GM23248 (cell line): ENCODE measurements around the gene STAMBP. TPM values are rescaled to one million over a fixed set of nuclear protein-coding genes. Genes with fewer than 3 reads are reported as not detected.

Source experiments
- DNase-seq: peaks from one replicate; pipeline ENCODE4 v3.0.0-alpha.2; 2015
- H2AFZ ChIP-seq: fragments of 200-600 bp; sonication (generic); 2 replicates; pipeline ENCODE4 v1.6.1; 2016; ENCODE audit warnings: antibody characterized with exemption
- H3F3A ChIP-seq: fragments of 200-600 bp; sonication (generic); 2 replicates; pipeline ENCODE4 v1.6.1; 2016; ENCODE audit warnings: mild to moderate bottlenecking, antibody characterized with exemption, mixed run types; ENCODE audit not compliant: insufficient read depth
- H3K27ac ChIP-seq: fragments of 200-600 bp; sonication (generic); 2 replicates; pipeline ENCODE4 v1.5.1; 2016; ENCODE audit warnings: mild to moderate bottlenecking
- H3K27me3 ChIP-seq: fragments of 200-600 bp; sonication (generic); replicated peaks from 2 replicates; pipeline ENCODE4 v1.6.1; 2016; ENCODE audit warnings: mild to moderate bottlenecking; ENCODE audit not compliant: insufficient read depth
- H3K36me3 ChIP-seq: fragments of 200-600 bp; sonication (generic); 2 replicates; pipeline ENCODE4 v1.6.1; 2016; ENCODE audit warnings: low read depth, mild to moderate bottlenecking
- H3K4me1 ChIP-seq: fragments of 200-600 bp; sonication (generic); 2 replicates; pipeline ENCODE4 v1.6.1; 2016; ENCODE audit warnings: mild to moderate bottlenecking; ENCODE audit not compliant: insufficient read depth
- H3K4me2 ChIP-seq: fragments of 200-600 bp; sonication (generic); one replicate; pipeline ENCODE4 v1.6.1; 2016; ENCODE audit warnings: mild to moderate bottlenecking; ENCODE audit not compliant: unreplicated experiment
- H3K4me3 ChIP-seq: fragments of 200-600 bp; sonication (generic); 2 replicates; pipeline ENCODE4 v1.5.1; 2016; ENCODE audit warnings: mild to moderate bottlenecking
- H3K79me2 ChIP-seq: fragments of 200-600 bp; sonication (generic); 2 replicates; pipeline ENCODE4 v1.6.1; 2016; ENCODE audit warnings: mild to moderate bottlenecking; ENCODE audit not compliant: insufficient read depth
- H3K9ac ChIP-seq: fragments of 200-600 bp; sonication (generic); 2 replicates; pipeline ENCODE4 v1.6.1; 2016; ENCODE audit warnings: mild to moderate bottlenecking
- H3K9me2 ChIP-seq: fragments of 200-600 bp; sonication (generic); 2 replicates; pipeline ENCODE4 v1.6.1; 2016; ENCODE audit warnings: mixed run types, mild to moderate bottlenecking, moderate library complexity; ENCODE audit not compliant: insufficient read depth
- H3K9me3 ChIP-seq: fragments of 200-600 bp; sonication (generic); one replicate; pipeline ENCODE4 v1.6.1; 2017; ENCODE audit warnings: low read depth
- H4K20me1 ChIP-seq: fragments of 200-600 bp; sonication (generic); 2 replicates; pipeline ENCODE4 v1.6.0; 2016; ENCODE audit not compliant: insufficient read depth
- EZH2 ChIP-seq: fragments of 200-600 bp; sonication (generic); IDR thresholded peaks from 2 replicates; pipeline ENCODE4 v1.6.1; 2018; ENCODE audit warnings: antibody characterized with exemption, mild to moderate bottlenecking; ENCODE audit not compliant: insufficient read depth, poor library complexity, severe bottlenecking
- EZH2phosphoT487 ChIP-seq: fragments of 200-600 bp; sonication (generic); IDR thresholded peaks from 2 replicates; pipeline ENCODE4 v1.6.1; 2018; ENCODE audit warnings: antibody characterized with exemption, moderate library complexity, mild to moderate bottlenecking, low read depth; ENCODE audit not compliant: insufficient read depth
- WGBS, 2 experiments: methylation state at CpG; one replicate each; pipeline ENCODE4 v1.1.6; 2015 to 2017; ENCODE audit warnings: low lambda C conversion rate in 2 of 2, low coverage in 1 of 2; ENCODE audit errors: missing lambda C conversion rate in 2 of 2; 5-methylcytosine and 5-hydroxymethylcytosine counted together
- in situ Hi-C: fragments of 300-500 bp; cut with MboI; formaldehyde crosslinking; loops from 2 replicates; pipeline ENCODE4 v1.15.0; 2020
- polyA plus RNA-seq: library from polyadenylated mRNA; unstranded; fragments of >200 nt; fragmentation: Nextera tagmentation; extraction: Ambion mirVana; gene quantifications from 2 replicates; pipeline ENCODE4 v1.2.1, GENCODE V29; 2016
- total RNA-seq: library from RNA; depleted of rRNA; stranded (reverse); fragments of >200 nt; shearing (Covaris generic); gene quantifications from 2 replicates; pipeline ENCODE4 v1.2.3, GENCODE V29; 2014

STAMBP gene
- total and polyA plus RNA-seq, 2 experiments from 2014 or later: 24.4 to 35.9 TPM

DNA sequence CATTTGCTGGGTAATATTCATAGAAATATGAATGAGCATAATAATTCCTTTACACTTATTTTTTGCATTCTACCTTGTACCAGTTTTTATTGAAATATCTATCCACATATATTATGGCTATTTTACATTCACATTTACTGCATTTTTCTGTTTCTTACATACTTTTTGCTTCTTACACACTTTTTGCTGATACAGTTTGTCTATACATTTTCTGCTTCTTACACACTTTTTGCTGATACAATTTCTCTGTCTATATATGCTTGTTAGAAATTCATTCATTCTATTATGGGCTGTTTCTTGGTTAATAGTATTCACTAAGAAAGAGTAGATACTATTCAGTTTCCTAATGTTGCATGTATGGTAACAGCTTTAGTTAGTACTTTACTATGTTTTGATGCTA is 16.9 kb upstream of the STAMBP start:
- DNase-seq: no peak
- Histone ChIP-seq H3K79me2 (no peaks in the 10 kb centered on the region), H3K4me1 (no peaks in the 10 kb centered on the region), H3K27ac (no peak overlapping the region), H3K9ac (no peak overlapping the region), H3K36me3 (no peaks in the 10 kb centered on the region), H3K4me2 (no peak overlapping the region), H3K9me2 (no peaks in the 10 kb centered on the region), H3K4me3 (no peak overlapping the region), H3K9me3 (no peaks in the 10 kb centered on the region), H4K20me1 (no peaks in the 10 kb centered on the region), H3F3A (no peaks in the 10 kb centered on the region), H3K27me3 (peaks cover 42% of the 10 kb centered on the region), H2AFZ (no peak overlapping the region)
- in situ Hi-C loops: no loop called here
- TF ChIP-seq EZH2phosphoT487 (no peak), EZH2 (no peak)

DNA sequence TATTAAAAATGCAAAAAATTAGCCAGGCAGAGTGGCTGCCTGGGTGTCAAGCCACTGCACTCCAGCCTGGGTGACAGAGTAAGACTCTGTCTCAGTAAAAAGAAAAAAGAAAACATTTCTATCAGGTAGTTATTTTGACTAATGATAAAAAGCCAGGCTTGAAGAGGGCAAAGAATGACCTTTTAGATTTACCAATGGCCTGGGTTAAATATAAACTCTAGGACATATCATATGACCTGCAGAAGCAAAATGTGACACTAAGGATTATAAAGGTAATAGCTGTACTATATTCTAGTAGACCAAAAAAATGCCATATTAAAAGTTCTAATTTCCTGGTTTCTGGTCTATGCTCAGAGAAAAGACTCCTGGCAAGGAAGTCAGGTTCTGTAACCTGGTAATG is 16.1 kb upstream of the STAMBP start:
- H3K79me2 ChIP-seq: no peaks in the 10 kb centered on the region
- H4K20me1 ChIP-seq: no peaks in the 10 kb centered on the region
- H3K9ac ChIP-seq: no peak overlapping the region
- no peaks in the 10 kb centered on the region for H3K9me3 ChIP-seq
- no peaks in the 10 kb centered on the region for H3K9me2 ChIP-seq
- in situ Hi-C loops: no loop called here
- H3K4me1 ChIP-seq: no peaks in the 10 kb centered on the region
- TF ChIP-seq EZH2phosphoT487 (no peak), EZH2 (no peak)
- H3K36me3 ChIP-seq: no peaks in the 10 kb centered on the region
- no peak overlapping the region for H3K4me3 ChIP-seq
- no peak overlapping the region for H3K4me2 ChIP-seq
- no peak for DNase-seq
- H2AFZ ChIP-seq: no peak overlapping the region
- H3K27ac ChIP-seq: no peak overlapping the region
- H3K27me3 ChIP-seq: peaks cover 42% of the 10 kb centered on the region
- H3F3A ChIP-seq: no peaks in the 10 kb centered on the region

DNA sequence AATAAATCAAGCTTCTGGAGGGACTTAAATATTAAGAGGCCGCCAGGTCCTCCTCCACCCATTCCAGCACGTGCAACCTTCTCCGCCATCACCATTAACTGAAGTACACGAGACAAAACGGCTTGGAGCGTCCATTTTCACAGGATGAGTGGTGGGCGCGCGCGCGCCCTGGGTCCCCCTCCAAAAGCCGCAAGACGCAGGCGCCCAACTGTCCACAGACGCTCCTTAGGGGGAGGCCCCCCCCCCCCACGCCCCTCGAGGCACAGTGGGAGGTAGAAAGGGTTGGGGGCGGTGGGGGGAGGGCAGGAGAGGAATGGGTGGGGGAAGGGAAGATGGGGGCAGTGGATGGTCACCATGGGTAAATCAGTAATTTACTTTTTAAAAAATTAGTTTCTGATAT is 10.5 kb upstream of the STAMBP start:
- WGBS, 2 experiments: 50 to 63% methylated on average over 6 to 18 of the region's 18 CpGs
- in situ Hi-C loops: no loop called here
- Histone ChIP-seq H3K27ac (no peak overlapping the region), H3K9ac (no peak overlapping the region), H3K36me3 (no peaks in the 10 kb centered on the region), H3K27me3 (peaks cover 37% of the 10 kb centered on the region; the same call in 1 of the 2 replicates), H3K9me3 (no peaks in the 10 kb centered on the region), H3K4me1 (no peaks in the 10 kb centered on the region), H3K4me3 (no peak overlapping the region), H3K9me2 (no peaks in the 10 kb centered on the region), H2AFZ (no peak overlapping the region), H3K79me2 (no peaks in the 10 kb centered on the region), H4K20me1 (no peaks in the 10 kb centered on the region), H3K4me2 (no peak overlapping the region), H3F3A (no peaks in the 10 kb centered on the region)
- no peak for TF ChIP-seq EZH2phosphoT487
- no peak for TF ChIP-seq EZH2
- DNase-seq: no peak

DNA sequence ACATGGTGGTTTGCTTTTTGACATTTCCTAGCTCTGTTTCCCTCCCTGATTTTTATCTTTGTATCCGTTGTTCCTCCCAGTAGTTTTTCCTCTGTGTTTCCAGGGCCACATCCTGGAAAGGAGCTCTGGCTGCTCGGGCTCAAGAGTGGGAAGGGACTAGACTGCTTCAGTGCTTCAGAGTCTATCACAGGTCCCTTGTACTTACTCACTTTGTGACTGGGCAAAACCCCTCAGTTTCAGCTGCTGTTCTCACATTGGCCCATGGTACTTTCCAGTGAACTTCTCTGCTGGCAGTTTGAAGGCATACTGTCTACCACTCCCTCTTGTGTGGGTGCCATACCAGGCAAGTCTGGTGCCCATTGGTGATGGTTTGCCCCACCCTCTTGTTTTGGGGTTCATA is 7.5 kb upstream of the STAMBP start:
- TF ChIP-seq EZH2: no peak
- no peak for TF ChIP-seq EZH2phosphoT487
- no peaks in the 10 kb centered on the region for H3K36me3 ChIP-seq
- H4K20me1 ChIP-seq: no peaks in the 10 kb centered on the region
- H3K9ac ChIP-seq: no peak overlapping the region
- no peaks in the 10 kb centered on the region for H3K9me3 ChIP-seq
- H2AFZ ChIP-seq: no peak overlapping the region
- H3K27me3 ChIP-seq: 0 out of 2 replicates have a peak, but pooled peaks cover 15% of the 10 kb centered on the region
- peaks cover 3% of the 10 kb centered on the region; the same call in 1 of the 2 replicates for H3K4me1 ChIP-seq
- in situ Hi-C loops: no loop called here
- no peak overlapping the region for H3K4me2 ChIP-seq
- 9 to 10% methylated on average over 2 of the region's 2 CpGs for WGBS, 2 experiments
- H3K4me3 ChIP-seq: no peak overlapping the region
- DNase-seq: no peak
- H3K79me2 ChIP-seq: no peaks in the 10 kb centered on the region
- no peak overlapping the region for H3K27ac ChIP-seq
- no peaks in the 10 kb centered on the region for H3K9me2 ChIP-seq
- H3F3A ChIP-seq: no peaks in the 10 kb centered on the region

DNA sequence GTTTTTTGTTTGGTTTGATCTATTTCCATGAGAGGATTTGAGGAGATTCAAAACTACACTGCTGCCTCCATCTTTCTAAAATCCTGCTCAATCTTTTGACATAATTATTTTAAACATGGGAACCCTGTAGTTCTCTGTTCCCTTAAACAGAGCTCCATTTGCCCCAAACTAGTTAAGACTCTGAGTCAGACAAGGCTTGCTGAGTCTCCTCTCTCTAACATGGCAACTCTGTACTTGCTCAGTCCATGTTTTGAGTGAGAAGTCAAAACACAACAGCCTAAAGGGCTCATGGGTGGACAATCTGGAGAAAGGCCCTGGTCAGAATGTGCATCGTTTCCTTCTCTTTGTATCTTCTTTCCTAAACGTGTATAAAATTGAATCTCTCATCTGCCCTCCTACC is 7.1 kb upstream of the STAMBP start:
- H3F3A ChIP-seq: no peaks in the 10 kb centered on the region
- no peak overlapping the region for H3K4me2 ChIP-seq
- no peaks in the 10 kb centered on the region for H3K9me2 ChIP-seq
- H4K20me1 ChIP-seq: no peaks in the 10 kb centered on the region
- H3K4me3 ChIP-seq: no peak overlapping the region
- no peak overlapping the region for H3K27ac ChIP-seq
- peaks cover 3% of the 10 kb centered on the region; the same call in 1 of the 2 replicates for H3K4me1 ChIP-seq
- TF ChIP-seq EZH2phosphoT487 (no peak), EZH2 (no peak)
- no peak overlapping the region for H3K9ac ChIP-seq
- WGBS, 2 experiments: 21 to 27% methylated on average over 2 of the region's 2 CpGs
- DNase-seq: no peak
- H3K9me3 ChIP-seq: no peaks in the 10 kb centered on the region
- H3K79me2 ChIP-seq: no peaks in the 10 kb centered on the region
- no peaks in the 10 kb centered on the region for H3K36me3 ChIP-seq
- no peak overlapping the region for H2AFZ ChIP-seq
- in situ Hi-C loops: no loop called here
- H3K27me3 ChIP-seq: 0 out of 2 replicates have a peak, but pooled peaks cover 15% of the 10 kb centered on the region
